SK-N-SH (cell line): ENCODE measurements around the gene IWS1.

ENCODE experiments used
- EP300 ChIP-seq, 2 experiments: IDR thresholded peaks; 2 replicates each; pipeline versions ENCODE4 v1.4.0 to v1.6.1; 2012; ENCODE audit warnings: borderline replicate concordance in 1 of 2, low read depth in 1 of 2, low read length in 1 of 2
- FOSL2 ChIP-seq: IDR thresholded peaks from 2 replicates; pipeline ENCODE4 v1.4.0; 2012; ENCODE audit warnings: low read depth, mild to moderate bottlenecking, moderate library complexity, borderline replicate concordance
- POLR2AphosphoS5 ChIP-seq: IDR thresholded peaks from 2 replicates; pipeline ENCODE4 v1.6.1; 2012; ENCODE audit warnings: low read depth, low read length
- TF ChIP-seq, protein P1 (sequence below): fragments of 200-600 bp; sonication (generic); IDR thresholded peaks from 2 replicates; pipeline ENCODE4 v1.6.1; 2017; ENCODE audit warnings: antibody characterized with exemption, mild to moderate bottlenecking, moderate library complexity

DNA sequence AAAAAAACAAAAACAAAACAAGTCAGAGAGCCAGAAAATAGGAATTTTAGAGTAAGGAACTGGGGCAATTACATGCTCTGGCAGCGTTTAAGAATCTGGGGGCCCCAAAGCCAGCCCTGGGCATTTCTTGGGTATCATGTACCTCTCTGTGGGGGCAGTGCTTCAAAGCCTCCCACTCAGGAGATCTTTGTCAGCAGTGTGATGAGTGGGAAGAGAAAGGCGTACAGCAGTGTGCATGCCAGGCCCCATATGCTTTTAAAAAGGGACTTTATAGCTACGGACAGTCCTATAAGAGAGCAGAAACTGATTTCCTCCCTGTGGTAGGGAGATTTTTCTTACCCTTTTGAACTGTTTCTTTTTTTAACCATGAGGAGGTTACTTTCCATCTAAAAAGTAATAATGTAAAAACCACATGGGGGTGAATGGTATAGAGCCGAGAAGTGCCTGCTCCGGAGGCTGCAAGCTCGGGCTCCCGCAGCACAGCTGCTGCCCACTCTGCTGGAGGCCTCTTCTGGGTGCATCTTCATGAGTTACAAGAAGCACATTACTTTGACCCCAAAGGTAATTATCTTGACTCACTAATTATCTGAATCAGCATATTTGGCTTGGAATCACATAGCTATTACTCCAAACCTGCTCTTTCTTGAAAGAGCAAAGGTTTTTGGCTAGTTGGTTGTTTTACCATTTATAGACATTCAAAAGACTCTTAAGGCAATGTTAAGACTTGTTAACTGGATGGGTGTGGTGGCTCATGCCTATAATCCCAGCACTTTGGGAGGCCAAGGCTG lies 61.6 kb downstream of the IWS1 start:
- TF ChIP-seq, protein P1, sequence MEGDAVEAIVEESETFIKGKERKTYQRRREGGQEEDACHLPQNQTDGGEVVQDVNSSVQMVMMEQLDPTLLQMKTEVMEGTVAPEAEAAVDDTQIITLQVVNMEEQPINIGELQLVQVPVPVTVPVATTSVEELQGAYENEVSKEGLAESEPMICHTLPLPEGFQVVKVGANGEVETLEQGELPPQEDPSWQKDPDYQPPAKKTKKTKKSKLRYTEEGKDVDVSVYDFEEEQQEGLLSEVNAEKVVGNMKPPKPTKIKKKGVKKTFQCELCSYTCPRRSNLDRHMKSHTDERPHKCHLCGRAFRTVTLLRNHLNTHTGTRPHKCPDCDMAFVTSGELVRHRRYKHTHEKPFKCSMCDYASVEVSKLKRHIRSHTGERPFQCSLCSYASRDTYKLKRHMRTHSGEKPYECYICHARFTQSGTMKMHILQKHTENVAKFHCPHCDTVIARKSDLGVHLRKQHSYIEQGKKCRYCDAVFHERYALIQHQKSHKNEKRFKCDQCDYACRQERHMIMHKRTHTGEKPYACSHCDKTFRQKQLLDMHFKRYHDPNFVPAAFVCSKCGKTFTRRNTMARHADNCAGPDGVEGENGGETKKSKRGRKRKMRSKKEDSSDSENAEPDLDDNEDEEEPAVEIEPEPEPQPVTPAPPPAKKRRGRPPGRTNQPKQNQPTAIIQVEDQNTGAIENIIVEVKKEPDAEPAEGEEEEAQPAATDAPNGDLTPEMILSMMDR, result no peak
- TF ChIP-seq FOSL2 (no peak), EP300 (IDR thresholded peaks at IDR 0.05; ENCODE audit: borderline replicate concordance in 1 of 2, low read depth in 1 of 2, low read length in 1 of 2) (no peak), POLR2AphosphoS5 (no peak)
